Subcutaneous adipose tissue (tissue), 4 donors: ENCODE measurements around the gene MRGPRD. TPM values are rescaled to one million over a fixed set of nuclear protein-coding genes. Genes with fewer than 3 reads are reported as not detected.

Experiments
- CTCF ChIP-seq: fragments of 450-650 bp; IDR thresholded peaks from one replicate; pipeline ENCODE4 v1.5.1; 2016; ENCODE audit warnings: low read depth, mild to moderate bottlenecking, control low read depth, antibody characterized with exemption, moderate library complexity
- total RNA-seq, 4 donors: library from RNA; depleted of rRNA; stranded (reverse); fragments of >200 nt; gene quantifications; one replicate each; pipeline ENCODE4 v1.1.0, GENCODE V29; 2016

MRGPRD gene
- total RNA-seq, 4 donors from 2014 or later = not detected

- TF ChIP-seq CTCF = no peak
Measured at GRCh38 chr11:69005183-69005630, 24.4 kb upstream of the MRGPRD start.

GRCh38 chr11:69004411-69005182, 23.8 kb upstream of the MRGPRD start:
- TF ChIP-seq CTCF = no peak

GRCh38 chr11:69003866-69004367, 23.1 kb upstream of the MRGPRD start:
- no peak for TF ChIP-seq CTCF

- no peak for TF ChIP-seq CTCF
Measured at GRCh38 chr11:69003301-69003865, 22.6 kb upstream of the MRGPRD start.

- no peak for TF ChIP-seq CTCF
Measured at GRCh38 chr11:69002570-69003231, 21.9 kb upstream of the MRGPRD start.

- no peak for TF ChIP-seq CTCF
Measured at GRCh38 chr11:69002110-69002569, 21.4 kb upstream of the MRGPRD start.
